Measurements from ENCODE around the gene PIK3R5. TPM values are rescaled to one million over a fixed set of nuclear protein-coding genes. Genes with fewer than 3 reads are reported as not detected.

Gene PIK3R5
- total and polyA plus RNA-seq, 11 donors: 1.4 to 21.6 (median 2.4) TPM

- WGBS, 4 donors: 85 to 94% (median 90%) methylated on average over 5 of the region's 5 CpGs
- peaks cover 0 to 21% (median 0%) of the 10 kb centered on the region in 9 donors for H3K36me3 ChIP-seq
- no peak for TF ChIP-seq CTCF (IDR thresholded peaks at IDR 0.05)
- TF ChIP-seq POLR2A (IDR thresholded peaks at IDR 0.05): no peak
- H3K27me3 ChIP-seq: peaks cover 0 to 27% (median 0%) of the 10 kb centered on the region in 9 donors
- intact Hi-C loops (cut with DNase I): no loop called here
- no peak overlapping the region for H3K27ac ChIP-seq
- DNase-seq (no peak), ATAC-seq (no peak)
- H3K4me3 ChIP-seq: no peak overlapping the region
- no peaks in the 10 kb centered on the region for H3K9me3 ChIP-seq
- H3K4me1 ChIP-seq: peaks cover 0 to 16% (median 5%) of the 10 kb centered on the region in 12 donors
These were observed 89.5 kb downstream of the PIK3R5 start for GRCh38 chr17:8875957-8876356.

- TF ChIP-seq CTCF (IDR thresholded peaks at IDR 0.05) (no peak), POLR2A (IDR thresholded peaks at IDR 0.05) (no peak)
- Histone ChIP-seq H3K4me1 (peaks cover 0 to 16% (median 5%) of the 10 kb centered on the region in 12 donors), H3K4me3 (no peak overlapping the region), H3K27me3 (peaks cover 0 to 27% (median 0%) of the 10 kb centered on the region in 9 donors), H3K9me3 (no peaks in the 10 kb centered on the region), H3K27ac (no peak overlapping the region), H3K36me3 (peaks cover 0 to 15% (median 0%) of the 10 kb centered on the region in 9 donors)
- 74 to 84% (median 80%) methylated on average over 12 of the region's 12 CpGs for WGBS, 4 donors
- intact Hi-C loops (cut with DNase I): no loop called here
- no peak for DNase-seq
- no peak for ATAC-seq
These were observed 90.1 kb downstream of the PIK3R5 start for GRCh38 chr17:8875436-8875835.

- 56 to 73% (median 67%) methylated on average over 17 to 19 of the region's 19 CpGs for WGBS, 4 donors
- intact Hi-C loops (cut with DNase I): no loop called here
- ATAC-seq: no peak
These were observed 91.4 kb downstream of the PIK3R5 start for GRCh38 chr17:8873801-8874715.

More at GRCh38 chr17:8873801-8874715, 91.4 kb downstream of the PIK3R5 start:
- Histone ChIP-seq H3K27me3 (peaks cover 0 to 27% (median 0%) of the 10 kb centered on the region in 9 donors), H3K27ac (no peak overlapping the region), H3K4me3 (no peak overlapping the region), H3K4me1 (peaks cover 0 to 23% (median 5%) of the 10 kb centered on the region in 12 donors), H3K36me3 (peaks cover 0 to 4% (median 0%) of the 10 kb centered on the region in 9 donors), H3K9me3 (no peaks in the 10 kb centered on the region)
- DNase-seq: no peak
- TF ChIP-seq POLR2A (IDR thresholded peaks at IDR 0.05): no peak
- TF ChIP-seq CTCF (IDR thresholded peaks at IDR 0.05): no peak

Measured in heart left ventricle (tissue), 16 donors.